Body of pancreas (tissue), 4 donors: Measurements from ENCODE around the gene NUBP2.

ENCODE experiments used
- CTCF ChIP-seq, 7 experiments: fragments of 450-650 bp in 4 of 7; fragments of 200-600 bp in 3 of 7; sonication (generic) in 3 of 7; IDR thresholded peaks; one replicate each; pipeline ENCODE4 v1.5.1; 2016 to 2019; ENCODE audit warnings: antibody characterized with exemption in 7 of 7
- POLR2A ChIP-seq, 3 donors: fragments of 450-650 bp; IDR thresholded peaks; one replicate each; pipeline ENCODE4 v1.6.1; 2016; ENCODE audit warnings: antibody characterized with exemption in 3 of 3, mild to moderate bottlenecking in 2 of 3

DNA sequence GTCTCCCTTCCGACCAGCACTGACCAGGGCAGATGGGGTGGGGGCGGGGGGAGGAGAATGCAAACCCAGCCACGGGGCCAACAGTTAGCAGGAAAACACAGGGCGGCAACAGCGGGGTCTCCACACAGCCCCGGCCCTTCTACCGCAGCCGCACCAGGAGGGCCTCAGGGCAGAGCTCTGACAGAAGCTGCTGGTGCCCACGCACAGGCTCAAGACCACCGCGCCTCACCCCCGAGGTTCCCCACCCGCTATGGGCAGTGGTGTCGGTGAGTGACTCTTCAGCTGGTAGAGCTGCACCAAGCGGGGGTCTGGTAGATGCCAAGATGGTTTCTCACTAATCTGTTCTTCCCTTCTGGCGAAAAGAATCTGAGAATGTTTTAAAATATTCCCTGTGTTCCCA, 27.8 kb downstream of the NUBP2 start:
- TF ChIP-seq CTCF (IDR thresholded peaks at IDR 0.05) = no peak
- no peak for TF ChIP-seq POLR2A (IDR thresholded peaks at IDR 0.05)
